Prostate gland (tissue), 2 donors: ENCODE data around the gene S100A5. TPM values are rescaled to one million over a fixed set of nuclear protein-coding genes. Genes with fewer than 3 reads are reported as not detected.
A peak's percentile ranks its signal among the peaks of the same experiment; 100 is the strongest.
"Not testable (repeated sequence)": the region's sequence is repeated elsewhere in the genome, so short reads cannot be mapped to it uniquely, and the experiment has no call there.

Source experiments
- DNase-seq: peaks from one replicate; pipeline ENCODE4 v3.0.0-alpha.2; 2019; ENCODE audit warnings: low spot score
- H3K27ac ChIP-seq, 2 donors: fragments of 200-600 bp; sonication (generic); 2 replicates each; pipeline ENCODE4 v1.5.1; 2017 to 2019
- H3K27me3 ChIP-seq: fragments of 200-600 bp; sonication (generic); replicated peaks from 2 replicates; pipeline ENCODE4 v1.5.1; 2019; ENCODE audit not compliant: insufficient read depth
- H3K36me3 ChIP-seq, 2 donors: fragments of 200-600 bp; sonication (generic); 1 replicate in 1 of 2; 2 replicates in 1 of 2; pipeline versions ENCODE4 v1.5.1 to v1.8.1; 2017 to 2019
- H3K4me1 ChIP-seq: fragments of 200-600 bp; sonication (generic); replicated peaks from 2 replicates; pipeline ENCODE4 v1.5.1; 2019
- H3K4me3 ChIP-seq, 2 donors: fragments of 200-600 bp; sonication (generic); 2 replicates each; pipeline ENCODE4 v1.5.1; 2017 to 2019
- H3K9me3 ChIP-seq: fragments of 200-600 bp; sonication (generic); 2 replicates; pipeline ENCODE4 v1.5.1; 2017
- POLR2A ChIP-seq: fragments of 450-650 bp; IDR thresholded peaks from one replicate; pipeline ENCODE4 v1.6.1; 2016; ENCODE audit warnings: antibody characterized with exemption, mild to moderate bottlenecking
- POLR2AphosphoS5 ChIP-seq: sonication (generic); formaldehyde crosslinking; IDR thresholded peaks from one replicate; pipeline ENCODE4 v1.6.1; 2017; ENCODE audit warnings: antibody characterized with exemption
- WGBS: methylation state at CpG from one replicate; pipeline ENCODE4 v1.1.5; 2018; 5-methylcytosine and 5-hydroxymethylcytosine counted together
- intact Hi-C: fragments of 100-400 bp; cut with DNase I; formaldehyde crosslinking; loops from one replicate; pipeline ENCODE4 v1.14.2; 2022
- total RNA-seq, 2 donors: library from RNA; depleted of rRNA; stranded (reverse); fragments of >200 nt; gene quantifications; one replicate each; pipeline ENCODE4 v1.1.0, GENCODE V29; 2016
- TF ChIP-seq, protein P1 (sequence below), 4 experiments: fragments of 200-600 bp in 2 of 4; fragments of 450-650 bp in 2 of 4; sonication (generic) in 2 of 4; IDR thresholded peaks; 1 replicate in 3 of 4; 2 replicates in 1 of 4; pipeline ENCODE4 v1.5.1; 2016 to 2019; ENCODE audit warnings: antibody characterized with exemption in 4 of 4, mild to moderate bottlenecking in 2 of 4, moderate library complexity in 2 of 4

The S100A5 gene
- total RNA-seq, 2 donors from 2014 or later = not detected

DNA sequence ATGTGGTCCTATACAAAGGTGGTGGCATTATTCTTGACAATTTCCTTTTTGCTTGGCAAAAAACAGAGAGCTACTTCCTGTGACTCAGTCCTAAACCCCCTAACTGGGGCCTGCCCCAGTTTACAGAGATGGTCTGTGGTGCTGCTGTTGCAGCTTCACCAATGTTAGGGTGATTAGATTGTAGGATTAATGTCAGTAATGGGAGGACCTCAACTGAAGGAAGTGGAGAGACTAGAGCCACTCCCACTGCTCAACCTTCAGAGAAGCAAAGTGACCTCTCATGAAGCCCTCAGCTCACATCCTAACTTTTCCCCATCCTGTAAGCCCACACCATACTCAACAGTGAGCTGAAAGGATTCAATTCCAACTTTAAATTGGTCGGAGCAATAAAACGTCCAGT lies 8.6 kb downstream of the S100A5 start:
- intact Hi-C loops = loop anchor here (2.0 kb wide), 1 partner anchor 21 kb away; no protein-coding TSS in a partner anchor
- Histone ChIP-seq H3K9me3 (no peaks in the 10 kb centered on the region), H3K27ac (no peak overlapping the region), H3K4me1 (peaks cover 3% of the 10 kb centered on the region), H3K36me3 (no peaks in the 10 kb centered on the region), H3K27me3 (no peaks in the 10 kb centered on the region), H3K4me3 (no peak overlapping the region)
- 61% methylated on average over 2 of the region's 2 CpGs for WGBS
- DNase-seq = no peak
- TF ChIP-seq POLR2A (no peak), POLR2AphosphoS5 (no peak)
- TF ChIP-seq, protein P1, sequence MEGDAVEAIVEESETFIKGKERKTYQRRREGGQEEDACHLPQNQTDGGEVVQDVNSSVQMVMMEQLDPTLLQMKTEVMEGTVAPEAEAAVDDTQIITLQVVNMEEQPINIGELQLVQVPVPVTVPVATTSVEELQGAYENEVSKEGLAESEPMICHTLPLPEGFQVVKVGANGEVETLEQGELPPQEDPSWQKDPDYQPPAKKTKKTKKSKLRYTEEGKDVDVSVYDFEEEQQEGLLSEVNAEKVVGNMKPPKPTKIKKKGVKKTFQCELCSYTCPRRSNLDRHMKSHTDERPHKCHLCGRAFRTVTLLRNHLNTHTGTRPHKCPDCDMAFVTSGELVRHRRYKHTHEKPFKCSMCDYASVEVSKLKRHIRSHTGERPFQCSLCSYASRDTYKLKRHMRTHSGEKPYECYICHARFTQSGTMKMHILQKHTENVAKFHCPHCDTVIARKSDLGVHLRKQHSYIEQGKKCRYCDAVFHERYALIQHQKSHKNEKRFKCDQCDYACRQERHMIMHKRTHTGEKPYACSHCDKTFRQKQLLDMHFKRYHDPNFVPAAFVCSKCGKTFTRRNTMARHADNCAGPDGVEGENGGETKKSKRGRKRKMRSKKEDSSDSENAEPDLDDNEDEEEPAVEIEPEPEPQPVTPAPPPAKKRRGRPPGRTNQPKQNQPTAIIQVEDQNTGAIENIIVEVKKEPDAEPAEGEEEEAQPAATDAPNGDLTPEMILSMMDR (IDR thresholded peaks at IDR 0.05) = no peak

- 82% methylated on average over 3 of the region's 3 CpGs for WGBS
- intact Hi-C loops = loop anchor here (2.0 kb wide), 1 partner anchor 21 kb away; no protein-coding TSS in a partner anchor
- TF ChIP-seq POLR2A (no peak), POLR2AphosphoS5 (no peak)
- Histone ChIP-seq H3K4me1 (peaks cover 3% of the 10 kb centered on the region), H3K9me3 (no peaks in the 10 kb centered on the region), H3K27ac (no peak overlapping the region), H3K36me3 (no peaks in the 10 kb centered on the region), H3K4me3 (no peak overlapping the region), H3K27me3 (no peaks in the 10 kb centered on the region)
- no peak for DNase-seq
Observed at GRCh38 chr1:153531638-153532037, 9.1 kb downstream of the S100A5 start.

DNA sequence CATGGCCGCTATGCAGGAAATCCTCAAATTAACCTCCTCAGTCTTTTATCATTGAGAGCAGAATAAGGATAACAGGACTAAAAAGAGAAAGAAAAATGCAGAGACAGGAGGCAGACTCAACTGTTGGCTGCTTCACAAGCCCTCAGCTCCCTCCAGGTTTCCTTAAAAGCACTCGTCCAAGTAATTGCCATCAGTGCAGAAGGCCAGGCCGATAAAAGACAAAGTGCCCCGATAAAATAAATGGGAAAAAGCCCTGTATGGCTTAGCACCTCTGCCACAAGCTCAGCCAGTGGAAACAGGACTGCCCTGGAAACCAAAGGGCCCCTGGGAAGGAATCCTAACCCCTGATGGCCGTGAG lies 13.1 kb downstream of the S100A5 start:
- H3K4me1 ChIP-seq = no peaks in the 10 kb centered on the region
- H3K4me3 ChIP-seq = no peak overlapping the region
- 88% methylated on average over 5 of the region's 5 CpGs for WGBS
- no peak for DNase-seq
- H3K9me3 ChIP-seq = no peaks in the 10 kb centered on the region
- intact Hi-C loops = no loop called here
- TF ChIP-seq, protein P1 (IDR thresholded peaks at IDR 0.05) = no peak
- TF ChIP-seq POLR2A (no peak), POLR2AphosphoS5 (no peak)
- no peak overlapping the region for H3K27ac ChIP-seq
- no peaks in the 10 kb centered on the region for H3K36me3 ChIP-seq
- H3K27me3 ChIP-seq = no peaks in the 10 kb centered on the region

- H3K27me3 ChIP-seq = no peaks in the 10 kb centered on the region
- TF ChIP-seq, protein P1 (IDR thresholded peaks at IDR 0.05) = no peak
- TF ChIP-seq POLR2A = no peak
- TF ChIP-seq POLR2AphosphoS5 = no peak
- no peaks in the 10 kb centered on the region for H3K4me1 ChIP-seq
- no peaks in the 10 kb centered on the region for H3K36me3 ChIP-seq
- peak overlapping the region in 1 of 2 donors; percentile 58 for H3K27ac ChIP-seq
- intact Hi-C loops = no loop called here
- H3K4me3 ChIP-seq = no peak overlapping the region
- no peak for DNase-seq
- no peaks in the 10 kb centered on the region for H3K9me3 ChIP-seq
- WGBS = 67% methylated on average over 8 of the region's 8 CpGs
Observed at GRCh38 chr1:153527023-153527682, 13.6 kb downstream of the S100A5 start.

- DNase-seq = peak; percentile 78
- H3K36me3 ChIP-seq = no peaks in the 10 kb centered on the region
- intact Hi-C loops = no loop called here
- WGBS = 21% methylated on average over 8 of the region's 8 CpGs
- no peaks in the 10 kb centered on the region for H3K27me3 ChIP-seq
- H3K9me3 ChIP-seq = no peaks in the 10 kb centered on the region
- H3K4me1 ChIP-seq = no peaks in the 10 kb centered on the region
- H3K4me3 ChIP-seq = no peak overlapping the region
- no peak for TF ChIP-seq POLR2A
- TF ChIP-seq POLR2AphosphoS5 = peak; percentile 49
- H3K27ac ChIP-seq = peak overlapping the region in 1 of 2 donors; percentile 58
Observed at GRCh38 chr1:153526132-153526543, 14.6 kb downstream of the S100A5 start.

DNA sequence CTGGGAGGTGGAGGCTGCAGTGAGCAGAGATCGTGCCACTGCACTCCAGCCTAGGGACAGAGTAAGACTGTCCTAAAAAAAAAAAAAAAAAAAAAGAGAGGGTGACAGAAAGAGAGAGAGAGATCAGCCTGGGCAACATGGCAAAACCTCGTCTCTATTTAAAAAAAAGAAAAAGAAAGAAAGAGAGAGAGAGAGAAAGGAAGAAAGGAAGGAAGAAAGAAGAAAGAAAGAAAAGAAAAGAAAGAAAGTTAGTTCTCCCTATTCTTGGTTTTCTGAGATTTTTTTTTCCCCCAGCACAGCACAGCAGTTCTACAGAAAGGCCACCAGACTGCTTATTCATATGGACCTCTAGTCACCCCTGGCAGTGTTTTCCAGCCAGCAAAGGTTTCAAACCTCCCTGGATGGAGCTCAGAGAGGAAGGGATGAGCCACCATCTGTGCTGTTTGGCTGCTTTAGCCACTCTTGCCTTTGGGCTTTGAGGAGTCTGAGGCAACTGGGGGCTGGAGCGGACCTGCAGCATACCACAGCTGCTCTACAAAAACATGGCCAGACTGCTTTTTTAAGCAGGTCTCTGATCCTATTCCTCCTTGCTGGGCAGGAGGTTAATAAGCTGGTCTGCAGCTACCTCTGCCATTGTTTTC lies 15.5 kb downstream of the S100A5 start:
- no peak for DNase-seq
- peak overlapping the region in 1 of 2 donors; percentile 58 for H3K27ac ChIP-seq
- 35% methylated on average over 3 of the region's 3 CpGs for WGBS

GRCh38 chr1:153522353-153523048 lies 18.2 kb downstream of the S100A5 start:
- WGBS = 81% methylated on average over 14 of the region's 14 CpGs

More for the DNA sequence above, 15.5 kb downstream of the S100A5 start:
- intact Hi-C loops = no loop called here
- no peaks in the 10 kb centered on the region for H3K36me3 ChIP-seq
- no peak for TF ChIP-seq POLR2AphosphoS5
- TF ChIP-seq POLR2A = no peak
- TF ChIP-seq, protein P1 (IDR thresholded peaks at IDR 0.05) = no peak
- H3K4me3 ChIP-seq = no peak overlapping the region
- H3K4me1 ChIP-seq = no peaks in the 10 kb centered on the region
- H3K27me3 ChIP-seq = no peaks in the 10 kb centered on the region
- H3K9me3 ChIP-seq = no peaks in the 10 kb centered on the region

GRCh38 chr1:153521808-153522207 lies 18.9 kb downstream of the S100A5 start:
- H3K27me3 ChIP-seq = not testable (repeated sequence)

More at GRCh38 chr1:153522353-153523048, 18.2 kb downstream of the S100A5 start:
- H3K36me3 ChIP-seq, H3K27me3 ChIP-seq, intact Hi-C loops, H3K4me3 ChIP-seq, H3K9me3 ChIP-seq, H3K4me1 ChIP-seq, DNase-seq, H3K27ac ChIP-seq: not testable (repeated sequence)

More at GRCh38 chr1:153521808-153522207, 18.9 kb downstream of the S100A5 start:
- H3K9me3 ChIP-seq, H3K36me3 ChIP-seq, H3K27ac ChIP-seq, H3K4me3 ChIP-seq, H3K4me1 ChIP-seq, intact Hi-C loops, DNase-seq: not testable (repeated sequence)
- 95% methylated on average over 36 of the region's 37 CpGs for WGBS
